Measurements from ENCODE around the gene THEM4.

The THEM4 gene

DNA sequence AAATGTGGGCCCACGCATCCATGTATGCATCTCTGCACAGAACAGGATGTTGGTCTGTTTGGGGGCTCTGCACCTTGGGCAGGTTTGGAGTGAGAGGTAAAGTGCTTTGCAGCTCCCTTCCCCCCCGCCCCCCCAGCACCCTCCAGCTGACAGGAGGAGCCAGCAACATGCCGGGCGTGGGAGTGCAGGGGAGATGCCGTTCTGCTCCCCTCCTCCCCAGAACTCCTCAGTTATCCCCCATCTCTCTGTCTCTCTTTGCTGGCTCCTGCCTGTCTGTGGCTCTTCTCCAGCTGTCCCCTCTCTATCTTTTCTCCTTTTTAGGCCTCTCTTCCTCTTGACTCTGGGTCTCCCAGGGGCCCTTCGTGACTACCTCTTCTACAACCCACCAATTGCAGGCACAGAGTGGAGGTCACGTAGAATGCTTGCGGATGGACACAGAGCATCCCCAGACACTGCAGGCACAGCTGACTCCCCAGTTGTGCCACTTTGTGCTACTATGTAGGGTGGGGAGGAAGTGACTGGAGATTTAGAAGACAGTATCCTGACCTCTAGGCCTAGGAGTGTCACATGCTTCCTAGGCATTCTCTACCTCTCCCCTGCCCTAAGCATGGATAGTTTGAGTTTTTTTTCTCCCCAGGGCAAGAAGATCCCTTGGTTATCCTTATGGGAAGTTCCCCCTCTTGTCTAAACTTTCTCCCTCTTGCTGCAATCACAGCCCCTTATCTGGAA lies 76.0 kb downstream of the THEM4 start:
- FAIRE-seq, result no peak

DNA sequence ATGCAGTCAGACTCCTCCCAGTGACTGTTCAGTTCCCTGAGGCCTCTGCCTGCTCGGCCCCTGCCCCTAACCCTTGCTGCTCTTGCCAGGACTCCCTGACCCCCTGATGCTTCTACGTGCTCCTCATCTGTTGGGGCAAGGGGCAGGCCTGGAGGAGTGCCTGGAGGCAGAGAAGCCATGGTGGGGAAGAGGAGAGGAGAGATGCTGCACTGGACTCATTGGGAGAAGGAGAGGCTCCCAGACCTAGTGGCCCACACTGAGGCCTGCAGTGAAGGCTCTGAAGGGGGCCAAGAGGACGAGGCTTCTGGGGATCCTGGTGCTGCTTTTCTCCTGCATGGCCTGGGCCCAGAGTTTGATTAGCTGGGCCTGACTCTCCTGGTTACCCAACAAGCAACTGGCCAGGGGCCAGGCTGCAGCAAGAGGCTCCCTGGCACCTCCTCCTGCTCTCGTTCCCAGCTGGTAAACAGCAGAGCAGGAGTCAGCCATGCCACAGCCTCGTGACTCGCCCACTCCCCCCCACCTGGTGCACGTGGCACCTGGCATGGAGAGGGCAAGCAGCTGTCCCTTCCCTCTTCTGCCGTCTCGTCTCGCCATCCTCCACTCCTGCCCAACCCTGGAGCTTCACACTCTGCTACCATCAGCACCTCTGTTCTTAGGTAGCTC lies 76.9 kb downstream of the THEM4 start:
- no peak for FAIRE-seq

DNA sequence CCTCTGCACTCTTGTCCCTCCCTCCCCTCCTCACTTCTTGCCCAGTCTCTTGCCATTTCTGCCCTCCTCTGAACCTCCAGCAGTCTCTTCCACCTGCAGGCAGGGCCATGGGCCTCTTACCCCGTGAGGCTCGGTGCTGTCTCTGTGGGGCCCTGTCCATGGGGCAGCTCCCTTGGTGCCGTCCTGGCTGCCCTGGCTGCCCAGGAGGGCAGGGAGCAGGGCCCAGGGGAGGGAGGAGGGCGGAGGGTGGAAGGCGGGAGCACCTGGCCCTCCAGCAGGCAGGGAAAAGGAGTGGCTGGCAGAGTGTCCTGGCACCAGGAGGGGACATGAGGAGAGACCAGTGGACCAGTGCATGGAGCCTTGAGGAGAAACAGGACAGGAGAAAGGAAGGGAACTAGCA lies 77.7 kb downstream of the THEM4 start, which contains the start of gene RORC:
TSS of gene RORC (minus strand) at position 198 of the 400 bp plus-strand sequence. CDS start at position 160, 38 bp downstream.
- FAIRE-seq, result no peak

- FAIRE-seq, result no peak
Observed at GRCh38 chr1:151831256-151831591, 78.1 kb downstream of the THEM4 start.

DNA sequence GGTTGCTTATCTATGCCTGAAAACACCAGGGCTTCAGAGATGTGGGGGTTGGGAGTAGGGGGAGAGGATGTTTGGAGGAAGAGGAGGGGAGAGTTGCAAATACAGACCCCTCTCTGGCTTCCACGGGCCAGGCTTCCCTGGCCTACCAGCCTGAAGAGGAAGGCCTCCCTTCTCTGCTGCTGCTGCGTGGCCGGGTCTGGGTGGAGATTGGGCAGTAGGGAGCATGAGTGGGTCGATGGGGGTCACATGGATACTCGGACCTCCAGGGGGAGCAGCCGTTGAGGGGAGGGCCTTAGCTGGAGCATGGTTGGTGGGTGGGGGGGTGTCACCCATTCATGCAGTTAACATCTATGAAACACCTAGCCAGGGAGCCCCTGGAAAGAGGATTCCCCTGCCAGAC lies 79.3 kb downstream of the THEM4 start:
- FAIRE-seq, result no peak

DNA sequence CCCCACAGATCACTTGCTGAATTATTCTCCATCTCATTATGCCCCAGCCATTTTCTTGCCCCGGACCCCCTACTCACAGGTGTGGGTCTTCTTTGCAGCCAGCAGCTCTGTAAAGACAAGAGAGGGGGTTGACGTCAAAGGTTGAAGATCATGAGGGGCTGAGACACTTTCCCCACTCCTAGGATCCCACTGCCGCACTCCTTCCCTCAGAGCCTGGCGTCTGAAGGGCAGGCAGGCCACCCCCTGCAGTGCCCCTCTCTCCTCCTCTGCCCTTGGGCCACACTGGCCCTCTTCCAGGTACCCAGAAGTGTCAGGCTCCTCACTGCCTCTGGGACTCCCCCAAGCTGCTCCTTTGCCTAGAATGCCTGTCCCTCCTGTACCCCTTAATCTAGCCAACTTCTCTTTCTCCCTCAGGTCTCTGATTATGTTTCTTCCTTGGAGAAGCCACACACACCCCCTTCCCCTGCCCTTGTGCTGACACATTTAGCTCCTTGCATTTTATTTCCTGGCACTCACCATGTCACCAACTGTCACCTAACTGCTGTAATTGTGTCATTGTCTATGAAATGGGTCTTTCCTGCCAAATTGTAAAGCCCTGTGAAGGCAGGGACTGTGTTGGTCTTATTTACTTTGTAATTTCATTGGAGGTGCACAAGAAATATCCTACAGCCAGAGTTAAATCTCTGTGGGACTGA lies 79.8 kb downstream of the THEM4 start:
- no peak for FAIRE-seq

DNA sequence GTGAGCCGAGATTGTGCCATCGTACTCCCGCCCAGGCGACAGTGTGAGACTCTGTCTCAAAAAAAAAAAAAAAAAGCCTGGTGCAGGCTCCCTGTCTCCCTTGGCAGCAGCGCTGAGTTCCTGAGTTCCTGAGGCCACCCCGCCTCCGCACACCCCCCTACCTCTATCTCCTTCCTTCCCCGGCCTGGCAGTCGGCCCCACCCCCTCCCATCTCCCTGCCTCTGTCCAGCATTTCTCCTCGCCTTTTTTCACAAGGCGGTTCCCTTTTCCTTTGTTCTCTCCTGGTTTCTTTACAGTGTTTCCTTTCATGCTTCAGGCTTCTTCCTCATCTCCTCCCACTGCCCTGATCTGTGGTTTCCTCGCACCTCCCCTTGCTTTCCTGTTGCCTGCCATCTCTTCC lies 80.4 kb downstream of the THEM4 start:
- no peak for FAIRE-seq

DNA sequence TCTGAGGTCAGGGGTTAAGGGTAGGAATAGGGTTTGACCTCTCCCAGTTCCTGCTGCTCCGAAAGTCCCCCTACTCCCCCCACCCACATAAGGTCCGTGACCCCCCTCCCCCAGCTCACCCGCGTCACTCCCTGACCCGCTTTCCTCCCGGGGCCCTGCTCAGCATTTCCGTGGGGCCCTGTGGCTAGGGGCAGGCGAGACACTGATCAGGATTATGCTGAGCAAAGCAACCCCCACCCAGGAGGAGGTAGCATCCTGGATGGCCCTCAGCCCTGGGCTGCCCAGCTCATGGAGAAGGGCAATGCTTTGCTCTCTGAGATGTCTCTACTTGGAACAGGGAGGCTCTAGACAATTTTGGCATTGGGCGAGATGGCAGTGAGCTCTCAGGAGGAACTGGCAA lies 81.5 kb downstream of the THEM4 start:
- no peak for FAIRE-seq

DNA sequence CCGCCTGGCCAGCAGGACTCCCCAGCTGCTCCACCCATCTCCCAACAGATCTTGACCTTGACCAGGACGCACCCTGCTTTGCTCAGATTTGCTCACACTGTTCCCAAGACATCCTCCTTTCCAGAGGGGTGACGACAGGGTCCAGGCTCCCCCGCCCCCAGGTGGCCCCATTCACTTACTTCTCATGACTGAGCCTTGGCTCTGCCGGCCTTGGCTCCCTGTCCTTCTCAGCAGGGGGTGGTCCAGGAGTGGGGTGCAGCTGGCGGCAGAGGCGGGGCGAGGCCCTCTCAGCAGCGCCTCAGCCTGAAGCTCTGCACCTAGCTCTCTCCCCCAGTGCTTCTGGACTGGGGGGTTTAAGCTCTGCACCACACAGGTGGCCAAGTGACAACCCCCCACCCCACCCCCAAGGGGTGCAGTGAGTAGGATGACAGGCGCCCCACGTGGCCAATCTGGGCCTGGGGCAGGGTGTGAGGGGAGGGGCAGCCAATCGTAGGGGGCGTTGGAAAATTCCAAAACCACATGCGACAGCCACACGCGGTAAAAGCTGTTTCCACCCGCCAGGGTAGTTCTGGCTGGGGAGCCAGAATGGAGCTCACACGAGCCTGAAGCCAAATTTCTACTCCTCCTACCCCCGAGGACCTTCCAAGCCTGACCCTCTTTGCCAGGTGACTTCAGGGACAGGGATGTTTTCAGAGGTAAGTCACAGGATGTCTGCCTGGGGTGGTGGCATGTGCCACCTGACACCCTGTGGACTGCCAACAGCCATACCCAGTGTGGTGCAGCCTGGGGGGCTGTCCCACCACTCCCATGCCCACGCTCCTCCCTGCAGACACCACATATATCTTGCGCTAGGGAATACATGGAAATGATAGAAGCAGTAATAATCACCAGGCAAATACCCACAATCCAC lies 83.3 kb downstream of the THEM4 start:
- FAIRE-seq, result no peak

- FAIRE-seq, result no peak
Observed at GRCh38 chr1:151825204-151825603, 84.1 kb downstream of the THEM4 start.

All from TTC549 (cell line).